Hypothalamus (tissue), 51 donors: Measurements from ENCODE around the gene CTIF.
A peak's percentile ranks its signal among the peaks of the same experiment; 100 is the strongest.
"Not testable (repeated sequence)": the region's sequence is repeated elsewhere in the genome, so short reads cannot be mapped to it uniquely, and the experiment has no call there.

Experiments
- DNase-seq, 51 donors: peaks; one replicate each; lab custom pipeline; 2025; lab: John Stamatoyannopoulos, UW

Gene CTIF

GRCh38 chr18:48638451-48638850, 99.6 kb downstream of the CTIF start:
- DNase-seq, result no peak

- DNase-seq, result no peak
These were observed 100.3 kb downstream of the CTIF start for GRCh38 chr18:48638896-48639771.

GRCh38 chr18:48639772-48640432, 101.1 kb downstream of the CTIF start:
- no peak for DNase-seq

GRCh38 chr18:48640566-48641270, 101.9 kb downstream of the CTIF start:
- DNase-seq, result no peak

GRCh38 chr18:48641981-48642380, 103.2 kb downstream of the CTIF start:
- DNase-seq, result no peak

- no peak for DNase-seq
These were observed 103.7 kb downstream of the CTIF start for GRCh38 chr18:48642503-48642902.

GRCh38 chr18:48643262-48643661, 104.4 kb downstream of the CTIF start:
- no peak for DNase-seq

GRCh38 chr18:48644029-48644428, 105.2 kb downstream of the CTIF start:
- DNase-seq, result no peak

GRCh38 chr18:48645427-48646002, 106.7 kb downstream of the CTIF start:
- DNase-seq, result no peak

GRCh38 chr18:48646976-48647375, 108.1 kb downstream of the CTIF start:
- DNase-seq, result no peak

GRCh38 chr18:48649231-48649630, 110.4 kb downstream of the CTIF start:
- DNase-seq, result no peak

- not testable (repeated sequence) for DNase-seq
These were observed 115.8 kb downstream of the CTIF start for GRCh38 chr18:48654591-48654990.

GRCh38 chr18:48655508-48655907, 116.7 kb downstream of the CTIF start:
- DNase-seq, result no peak

- no peak for DNase-seq
These were observed 117.3 kb downstream of the CTIF start for GRCh38 chr18:48656176-48656575.

- peak in 3 of 51 donors; percentile 6 to 14 (median 13) for DNase-seq
These were observed 117.8 kb downstream of the CTIF start for GRCh38 chr18:48656582-48656981.

- peak in 4 of 51 donors; percentile 18 to 68 (median 49) for DNase-seq
These were observed 118.8 kb downstream of the CTIF start for GRCh38 chr18:48657447-48658120.

- DNase-seq, result no peak
These were observed 119.9 kb downstream of the CTIF start for GRCh38 chr18:48658721-48659120.

- no peak for DNase-seq
These were observed 120.6 kb downstream of the CTIF start for GRCh38 chr18:48659188-48660009.
